ENCODE results near the gene ZNF143.

ZNF143 gene

GRCh38 chr11:9571763-9572115 lies 110.9 kb downstream of the ZNF143 start:
- H3K27me3 ChIP-seq (ENCODE audit: insufficient read depth, poor library complexity, severe bottlenecking) = no peaks in the 10 kb centered on the region
- no peak overlapping the region for H3K27ac ChIP-seq (replicated peaks)
- TF ChIP-seq REST (IDR thresholded peaks at IDR 0.05; ENCODE audit: insufficient replicate concordance, low read depth) (no peak), GABPA (IDR thresholded peaks at IDR 0.05; ENCODE audit: low read depth) (no peak), SPI1 (IDR thresholded peaks at IDR 0.05; ENCODE audit: borderline replicate concordance, low read depth) (no peak), POLR2AphosphoS5 (IDR thresholded peaks at IDR 0.05; ENCODE audit: low read depth) (no peak), CTCF (IDR thresholded peaks at IDR 0.05; ENCODE audit: insufficient read depth, low read length) (no peak)
- no peak overlapping the region for H3K4me3 ChIP-seq (replicated peaks; ENCODE audit: insufficient read depth, low read length)
- DNase-seq (ENCODE audit: low read depth in 1 of 2, low spot score in 1 of 2) = no peak

- peak; percentile 95 to 98 for DNase-seq (ENCODE audit: low read depth in 1 of 2, low spot score in 1 of 2)
- TF ChIP-seq CTCF (IDR thresholded peaks at IDR 0.05; ENCODE audit: insufficient read depth, low read length) (no peak), POLR2AphosphoS5 (IDR thresholded peaks at IDR 0.05; ENCODE audit: low read depth) (peak; percentile 4; the same call in 1 of the 2 replicates), REST (IDR thresholded peaks at IDR 0.05; ENCODE audit: insufficient replicate concordance, low read depth) (no peak), GABPA (IDR thresholded peaks at IDR 0.05; ENCODE audit: low read depth) (no peak; the same call in 1 of the 2 replicates), SPI1 (IDR thresholded peaks at IDR 0.05; ENCODE audit: borderline replicate concordance, low read depth) (no peak)
- peak within 1 kb of the TSS; percentile 81 for H3K27ac ChIP-seq (replicated peaks)
These were observed 112.4 kb downstream of the ZNF143 start, which contains the start of gene WEE1 for GRCh38 chr11:9573052-9573774. TSS of gene WEE1 (plus strand) at chr11:9573670. CDS start at chr11:9573934, 264 bp downstream.

DNA sequence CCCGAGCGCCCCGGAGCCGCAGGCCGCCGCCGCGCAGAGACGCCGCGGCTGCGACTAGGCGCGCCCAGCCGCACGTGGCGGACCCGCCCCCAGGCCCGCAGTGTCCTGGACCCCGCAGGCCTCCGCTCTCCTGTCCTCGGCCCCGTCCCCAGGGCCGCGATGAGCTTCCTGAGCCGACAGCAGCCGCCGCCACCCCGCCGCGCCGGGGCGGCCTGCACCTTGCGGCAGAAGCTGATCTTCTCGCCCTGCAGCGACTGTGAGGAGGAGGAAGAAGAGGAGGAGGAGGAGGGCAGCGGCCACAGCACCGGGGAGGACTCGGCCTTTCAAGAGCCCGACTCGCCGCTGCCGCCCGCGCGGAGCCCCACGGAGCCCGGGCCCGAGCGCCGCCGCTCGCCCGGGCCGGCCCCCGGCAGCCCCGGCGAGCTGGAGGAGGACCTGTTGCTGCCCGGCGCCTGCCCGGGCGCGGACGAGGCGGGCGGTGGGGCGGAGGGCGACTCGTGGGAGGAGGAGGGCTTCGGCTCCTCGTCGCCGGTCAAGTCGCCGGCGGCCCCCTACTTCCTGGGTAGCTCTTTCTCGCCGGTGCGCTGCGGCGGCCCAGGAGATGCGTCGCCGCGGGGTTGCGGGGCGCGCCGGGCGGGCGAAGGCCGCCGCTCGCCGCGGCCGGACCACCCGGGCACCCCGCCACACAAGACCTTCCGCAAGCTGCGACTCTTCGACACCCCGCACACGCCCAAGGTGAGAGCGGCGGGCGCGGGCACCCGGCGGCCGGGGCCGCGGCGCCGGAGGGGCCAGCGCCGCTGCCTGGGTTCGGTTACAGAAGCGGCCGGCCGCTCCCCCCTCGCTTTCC lies 113.2 kb downstream of the ZNF143 start:
- peak in 1 of 2 experiments; percentile 38 for DNase-seq (ENCODE audit: low read depth in 1 of 2, low spot score in 1 of 2)
- Histone ChIP-seq H3K27ac (replicated peaks) (peak overlapping the region; percentile 81), H3K4me3 (replicated peaks; ENCODE audit: insufficient read depth, low read length) (peak overlapping the region; percentile 97), H3K27me3 (ENCODE audit: insufficient read depth, poor library complexity, severe bottlenecking) (no peaks in the 10 kb centered on the region)
- TF ChIP-seq POLR2AphosphoS5 (IDR thresholded peaks at IDR 0.05; ENCODE audit: low read depth) (peak; percentile 37; the same call in 1 of the 2 replicates), REST (IDR thresholded peaks at IDR 0.05; ENCODE audit: insufficient replicate concordance, low read depth) (no peak), CTCF (IDR thresholded peaks at IDR 0.05; ENCODE audit: insufficient read depth, low read length) (no peak)

More at GRCh38 chr11:9573052-9573774, 112.4 kb downstream of the ZNF143 start, which contains the start of gene WEE1:
- Histone ChIP-seq H3K4me3 (replicated peaks; ENCODE audit: insufficient read depth, low read length) (peak within 1 kb of the TSS; percentile 97), H3K27me3 (ENCODE audit: insufficient read depth, poor library complexity, severe bottlenecking) (no peaks in the 10 kb centered on the region)
